HCT116 (cell line): ENCODE results near the gene FGB. TPM values are rescaled to one million over a fixed set of nuclear protein-coding genes. Genes with fewer than 3 reads are reported as not detected.

ENCODE experiments used
- ATAC-seq: fragments of 200-7000 bp; cut with Tn5 transposase; 2 replicates; pipeline ENCODE4 v1.9.1; 2020; ENCODE audit warnings: mild to moderate bottlenecking, moderate library complexity
- BruUV-seq: library from RNA; stranded (reverse); fragments of 400-500 nt; replicated peaks from 2 replicates; lab custom pipeline; 2021; lab: Mats Ljungman, UMichigan
- CTCF ChIA-PET: fragments of 300-600 bp; sonication (Branson Sonifier 250); formaldehyde crosslinking; loops from one replicate; lab custom pipeline; 2021; ENCODE audit warnings: antibody characterized with exemption; lab: Charles Lee
- POLR2A ChIA-PET: fragments of 300-600, 350-600 bp; sonication (Branson Sonifier 250); formaldehyde crosslinking; loops from one replicate; lab custom pipeline; 2021; ENCODE audit warnings: antibody characterized with exemption; lab: Charles Lee
- RAD21 ChIA-PET, 2 experiments: fragments of 300-600 bp; sonication (Branson Sonifier 250); formaldehyde crosslinking; loops; one replicate each; lab custom pipeline; 2023; ENCODE audit warnings: low total read pairs in 2 of 2; ENCODE audit not compliant: uncharacterized antibody in 2 of 2, unreplicated experiment in 2 of 2, low non-redundant PET in 1 of 2; lab: Charles Lee
- DNase-seq: peaks from one replicate; pipeline ENCODE4 v3.0.0-alpha.2; 2010; ENCODE audit warnings: low read depth, low spot score
- H2AFZ ChIP-seq: fragments of 200-600 bp; shearing (Covaris generic), sonication (generic); 2 replicates; pipeline ENCODE4 v1.6.1; 2017; ENCODE audit warnings: low read depth, mixed run types, mixed read lengths, antibody characterized with exemption, low read length; ENCODE audit not compliant: poor library complexity, severe bottlenecking
- H3K27ac ChIP-seq: 2 replicates; pipeline ENCODE4 v1.5.1; 2012; ENCODE audit warnings: low read depth, low read length
- H3K27me3 ChIP-seq: fragments of 200-600 bp; sonication (generic); 2 replicates; pipeline ENCODE4 v1.6.1; 2016; ENCODE audit warnings: mixed run types, low read length, mixed read lengths; ENCODE audit not compliant: insufficient read depth
- H3K36me3 ChIP-seq, 2 experiments: fragments of 200-500 bp in 1 of 2; fragments of 200-600 bp in 1 of 2; sonication (Bioruptor generic) in 1 of 2; sonication (generic) in 1 of 2; 2 replicates each; pipeline versions ENCODE4 v1.5.1 to v1.6.1; 2014 to 2016; ENCODE audit warnings: low read length in 2 of 2, inconsistent platforms in 1 of 2, mixed read lengths in 1 of 2, mixed run types in 1 of 2; ENCODE audit not compliant: insufficient read depth in 2 of 2, control insufficient read depth in 1 of 2
- H3K4me1 ChIP-seq, 2 experiments: fragments of 200-600 bp in 1 of 2; sonication (generic) in 1 of 2; 2 replicates each; pipeline versions ENCODE4 v1.5.1 to v1.6.1; 2012 to 2017; ENCODE audit warnings: low read length in 2 of 2, inconsistent platforms in 1 of 2, mild to moderate bottlenecking in 1 of 2, mixed read lengths in 1 of 2, mixed run types in 1 of 2, moderate library complexity in 1 of 2; ENCODE audit not compliant: insufficient read depth in 2 of 2, control insufficient read depth in 1 of 2
- H3K4me2 ChIP-seq: fragments of 200-600 bp; sonication (generic); 2 replicates; pipeline ENCODE4 v1.6.1; 2017; ENCODE audit warnings: mixed run types, low read length, mixed read lengths
- H3K4me3 ChIP-seq, 2 experiments: fragments of 200-600 bp in 1 of 2; sonication (generic) in 1 of 2; replicated peaks in 1 of 2; 2 replicates each; pipeline ENCODE4 v1.5.1; 2011 to 2016; ENCODE audit warnings: low read length in 2 of 2, control low read depth in 1 of 2, low read depth in 1 of 2, mild to moderate bottlenecking in 1 of 2, mixed read lengths in 1 of 2, mixed run types in 1 of 2
- H3K79me2 ChIP-seq: fragments of 200-600 bp; sonication (generic); 2 replicates; pipeline ENCODE4 v1.6.1; 2017; ENCODE audit warnings: mild to moderate bottlenecking, mixed run types, low read length, moderate library complexity, mixed read lengths; ENCODE audit not compliant: insufficient read depth
- H3K9ac ChIP-seq: fragments of 200-600 bp; sonication (generic); 2 replicates; pipeline ENCODE4 v1.6.1; 2016; ENCODE audit warnings: low read length, mixed read lengths
- H3K9me2 ChIP-seq: fragments of 200-600 bp; sonication (generic), shearing (Covaris generic); 2 replicates; pipeline ENCODE4 v1.6.1; 2017; ENCODE audit warnings: mixed run types, mild to moderate bottlenecking, moderate library complexity; ENCODE audit not compliant: insufficient read depth
- H3K9me3 ChIP-seq, 2 experiments: fragments of 200-500 bp in 1 of 2; fragments of 200-600 bp in 1 of 2; sonication (Bioruptor generic) in 1 of 2; sonication (generic) in 1 of 2; 2 replicates each; pipeline ENCODE4 v1.6.1; 2014 to 2017; ENCODE audit warnings: low read length in 2 of 2, mixed read lengths in 2 of 2, inconsistent platforms in 1 of 2, low read depth in 1 of 2, mild to moderate bottlenecking in 1 of 2, mixed run types in 1 of 2, moderate library complexity in 1 of 2; ENCODE audit not compliant: control insufficient read depth in 1 of 2, insufficient read depth in 1 of 2
- H4K20me1 ChIP-seq: fragments of 200-600 bp; sonication (generic), shearing (Covaris generic); 2 replicates; pipeline ENCODE4 v1.6.1; 2017; ENCODE audit warnings: mixed run types, mild to moderate bottlenecking, moderate library complexity; ENCODE audit not compliant: insufficient read depth
- CBX3 ChIP-seq: IDR thresholded peaks from 2 replicates; pipeline ENCODE4 v1.6.1; 2012; ENCODE audit warnings: low read depth
- CEBPB ChIP-seq: IDR thresholded peaks from 2 replicates; pipeline ENCODE4 v1.6.1; 2012; ENCODE audit warnings: low read depth
- CTCF ChIP-seq, 3 experiments: fragments of 200-600 bp in 1 of 3; sonication (generic) in 1 of 3; IDR thresholded peaks in 2 of 3; conservative IDR thresholded peaks in 1 of 3; 2 replicates each; pipeline ENCODE4 v1.5.1; 2012 to 2017; ENCODE audit warnings: low read depth in 2 of 3, low read length in 2 of 3, antibody characterized with exemption in 1 of 3, borderline replicate concordance in 1 of 3, control low read depth in 1 of 3, mild to moderate bottlenecking in 1 of 3, mixed read lengths in 1 of 3, mixed run types in 1 of 3, moderate library complexity in 1 of 3; ENCODE audit not compliant: insufficient read depth in 1 of 3
- EZH2 ChIP-seq: fragments of 200-600 bp; sonication (generic); IDR thresholded peaks from 2 replicates; pipeline ENCODE4 v1.6.1; 2017; ENCODE audit warnings: antibody characterized with exemption, mixed run types
- EZH2phosphoT487 ChIP-seq: fragments of 200-600 bp; IDR thresholded peaks from 2 replicates; pipeline ENCODE4 v1.6.1; 2018; ENCODE audit warnings: antibody characterized with exemption, borderline replicate concordance
- FOSL1 ChIP-seq: IDR thresholded peaks from 2 replicates; pipeline ENCODE4 v1.6.1; 2012; ENCODE audit warnings: low read depth
- JUND ChIP-seq: IDR thresholded peaks from 2 replicates; pipeline ENCODE4 v1.6.1; 2012
- MAX ChIP-seq: IDR thresholded peaks from 2 replicates; pipeline ENCODE4 v1.6.1; 2012
- POLR2A ChIP-seq: IDR thresholded peaks from 2 replicates; pipeline ENCODE4 v1.7.0; 2011; ENCODE audit warnings: borderline replicate concordance; ENCODE audit not compliant: insufficient read depth, insufficient read length; ENCODE audit errors: extremely low read depth
- POLR2AphosphoS5 ChIP-seq: IDR thresholded peaks from 2 replicates; pipeline ENCODE4 v1.6.1; 2011; ENCODE audit warnings: mild to moderate bottlenecking, low read depth, low read length, moderate library complexity
- RAD21 ChIP-seq: IDR thresholded peaks from 2 replicates; pipeline ENCODE4 v1.6.1; 2012; ENCODE audit warnings: low read depth, mild to moderate bottlenecking
- SIN3A ChIP-seq: IDR thresholded peaks from 2 replicates; pipeline ENCODE4 v1.6.1; 2012; ENCODE audit warnings: low read depth
- SP1 ChIP-seq: IDR thresholded peaks from 2 replicates; pipeline ENCODE4 v1.6.1; 2012; ENCODE audit warnings: low read depth
- SRF ChIP-seq: IDR thresholded peaks from 2 replicates; pipeline ENCODE4 v1.6.1; 2012; ENCODE audit warnings: low read depth
- TCF7L2 ChIP-seq: IDR thresholded peaks from 2 replicates; pipeline ENCODE4 v1.7.0; 2011; ENCODE audit warnings: borderline replicate concordance, inconsistent platforms; ENCODE audit not compliant: insufficient read depth, insufficient read length; ENCODE audit errors: extremely low read depth
- YY1 ChIP-seq: IDR thresholded peaks from 2 replicates; pipeline ENCODE4 v1.6.1; 2011; ENCODE audit warnings: low read length, low read depth, moderate library complexity, mild to moderate bottlenecking; ENCODE audit not compliant: insufficient replicate concordance; ENCODE audit errors: extremely low read depth
- ZBTB33 ChIP-seq: IDR thresholded peaks from 2 replicates; pipeline ENCODE4 v1.6.1; 2011; ENCODE audit warnings: mild to moderate bottlenecking, low read length, moderate library complexity; ENCODE audit not compliant: insufficient replicate concordance; ENCODE audit errors: extremely low read depth
- ZFX ChIP-seq: fragments of 450-650 bp; IDR thresholded peaks from 2 replicates; pipeline ENCODE4 v1.6.1; 2017
- ZNF274 ChIP-seq: fragments of 200-500 bp; sonication (Bioruptor generic); IDR thresholded peaks from 2 replicates; pipeline ENCODE4 v1.6.1; 2014; ENCODE audit warnings: mild to moderate bottlenecking, low read depth, low read length, inconsistent platforms
- intact Hi-C: fragments of 100-400 bp; cut with micrococcal nuclease; formaldehyde crosslinking; loops from 2 replicates; pipeline ENCODE4 v1.10.0; 2022
- total RNA-seq: library from RNA; stranded (reverse); gene quantifications from one replicate; pipeline ENCODE4 v1.2.1, GENCODE V29; 2021; ENCODE audit not compliant: unreplicated experiment
- TF ChIP-seq, protein P1 (sequence below): IDR thresholded peaks from 2 replicates; pipeline ENCODE4 v1.6.1; 2012

FGB gene
- total RNA-seq, 1 experiment from 2014 or later: 2.0 TPM

- Histone ChIP-seq H3K4me1 (no peaks in the 10 kb centered on the region), H3K79me2 (no peaks in the 10 kb centered on the region)
- BruUV-seq: no TSS peak
- TF ChIP-seq YY1 (no peak), CBX3 (no peak), JUND (no peak), ZFX (no peak), EZH2 (no peak), EZH2phosphoT487 (no peak), RAD21 (no peak), SP1 (no peak), SIN3A (no peak), SRF (no peak), TCF7L2 (no peak), ZBTB33 (no peak), CTCF (IDR thresholded peaks at IDR 0.05 in 2 of 3, conservative IDR thresholded peaks at IDR 0.05 in 1 of 3; ENCODE audit: borderline replicate concordance in 1 of 3, insufficient read depth in 1 of 3, low read depth in 2 of 3, low read length in 2 of 3) (no peak), ZNF274 (no peak), FOSL1 (no peak), POLR2AphosphoS5 (no peak), CEBPB (no peak), MAX (no peak), POLR2A (no peak)
- TF ChIP-seq, protein P1, sequence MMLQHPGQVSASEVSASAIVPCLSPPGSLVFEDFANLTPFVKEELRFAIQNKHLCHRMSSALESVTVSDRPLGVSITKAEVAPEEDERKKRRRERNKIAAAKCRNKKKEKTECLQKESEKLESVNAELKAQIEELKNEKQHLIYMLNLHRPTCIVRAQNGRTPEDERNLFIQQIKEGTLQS: no peak
- TF ChIP-seq, all 23 proteins: peak for 0
- H3K27ac ChIP-seq: no peak overlapping the region
- no peaks in the 10 kb centered on the region for H3K9me3 ChIP-seq
- no peaks in the 10 kb centered on the region for H3K9me2 ChIP-seq
- no peak overlapping the region for H3K4me2 ChIP-seq
- no peak overlapping the region for H2AFZ ChIP-seq
- intact Hi-C loops: no loop called here
- peaks cover 3% of the 10 kb centered on the region; the same call in 1 of the 2 replicates for H3K27me3 ChIP-seq
- no peaks in the 10 kb centered on the region for H4K20me1 ChIP-seq
- no peak overlapping the region for H3K4me3 ChIP-seq
- no peaks in the 10 kb centered on the region for H3K36me3 ChIP-seq
- ChIA-PET CTCF (interaction anchor here (2.2 kb wide), 1 partner anchor 13 kb away, joined by 9 read pairs; no protein-coding TSS in a partner anchor), RAD21 (no interaction called here), POLR2A (no interaction called here)
- no peak overlapping the region for H3K9ac ChIP-seq
- ATAC-seq: no peak
- no peak for DNase-seq
These were observed 43.6 kb upstream of the FGB start for GRCh38 chr4:154519214-154519613.
